ENCODE results near the gene FAM171A1.

The FAM171A1 gene

GRCh38 chr10:15316145-15316544 is 54.9 kb downstream of the FAM171A1 start:
- H3K27me3 Mint-ChIP-seq (ENCODE audit: low read depth), result peaks cover 3% of the 10 kb centered on the region
- H3K27ac Mint-ChIP-seq, result peak overlapping the region; percentile 41 to 77 (median 58)
- H3K4me1 Mint-ChIP-seq, result peaks cover 64% of the 10 kb centered on the region
- H3K36me3 Mint-ChIP-seq (ENCODE audit: low read depth), result peaks cover 17% of the 10 kb centered on the region
- no peaks in the 10 kb centered on the region for H3K9me3 Mint-ChIP-seq
- no peak for TF ChIP-seq CTCF (IDR thresholded peaks at IDR 0.05; ENCODE audit: unreplicated experiment in 3 of 3)
- H3K4me3 Mint-ChIP-seq, result no peak overlapping the region

- H3K27me3 Mint-ChIP-seq (ENCODE audit: low read depth), result peaks cover 3% of the 10 kb centered on the region
- no peak overlapping the region for H3K4me3 Mint-ChIP-seq
- H3K36me3 Mint-ChIP-seq (ENCODE audit: low read depth), result peaks cover 11% of the 10 kb centered on the region
- peak overlapping the region; percentile 41 to 77 (median 58) for H3K27ac Mint-ChIP-seq
- H3K9me3 Mint-ChIP-seq, result no peaks in the 10 kb centered on the region
- peaks cover 62% of the 10 kb centered on the region for H3K4me1 Mint-ChIP-seq
- no peak for TF ChIP-seq CTCF (IDR thresholded peaks at IDR 0.05; ENCODE audit: unreplicated experiment in 3 of 3)
Measured at GRCh38 chr10:15315286-15315685, 55.8 kb downstream of the FAM171A1 start.

- H3K27me3 Mint-ChIP-seq (ENCODE audit: low read depth), result peaks cover 3% of the 10 kb centered on the region
- H3K4me1 Mint-ChIP-seq, result peaks cover 66% of the 10 kb centered on the region
- peaks cover 11% of the 10 kb centered on the region for H3K36me3 Mint-ChIP-seq (ENCODE audit: low read depth)
- H3K9me3 Mint-ChIP-seq, result no peaks in the 10 kb centered on the region
- no peak for TF ChIP-seq CTCF (IDR thresholded peaks at IDR 0.05; ENCODE audit: unreplicated experiment in 3 of 3)
- H3K4me3 Mint-ChIP-seq, result no peak overlapping the region
- peak overlapping the region; percentile 75 to 96 (median 78) for H3K27ac Mint-ChIP-seq
Measured at GRCh38 chr10:15314482-15315045, 56.5 kb downstream of the FAM171A1 start.

GRCh38 chr10:15313843-15314242 is 57.2 kb downstream of the FAM171A1 start:
- Mint-ChIP-seq H3K27ac (peak overlapping the region; percentile 75 to 96 (median 78)), H3K27me3 (ENCODE audit: low read depth) (peaks cover 3% of the 10 kb centered on the region), H3K36me3 (ENCODE audit: low read depth) (peaks cover 11% of the 10 kb centered on the region), H3K4me1 (peaks cover 67% of the 10 kb centered on the region), H3K4me3 (peak overlapping the region in 1 of 3 experiments; percentile 37), H3K9me3 (no peaks in the 10 kb centered on the region)
- TF ChIP-seq CTCF (IDR thresholded peaks at IDR 0.05; ENCODE audit: unreplicated experiment in 3 of 3), result no peak

GRCh38 chr10:15313047-15313446 is 58.0 kb downstream of the FAM171A1 start:
- Mint-ChIP-seq H3K9me3 (no peaks in the 10 kb centered on the region), H3K4me3 (peak overlapping the region in 1 of 3 experiments; percentile 11), H3K27me3 (ENCODE audit: low read depth) (no peaks in the 10 kb centered on the region), H3K4me1 (peaks cover 61% of the 10 kb centered on the region), H3K36me3 (ENCODE audit: low read depth) (peaks cover 5% of the 10 kb centered on the region), H3K27ac (peak overlapping the region; percentile 75 to 96 (median 78))
- no peak for TF ChIP-seq CTCF (IDR thresholded peaks at IDR 0.05; ENCODE audit: unreplicated experiment in 3 of 3)

Data from nephron (organoid).